ENCODE measurements around the gene POLR1H. TPM values are rescaled to one million over a fixed set of nuclear protein-coding genes. Genes with fewer than 3 reads are reported as not detected.

Gene POLR1H
- total RNA-seq, 1 experiment from 2014 or later, result 31.9 TPM

GRCh38 chr6:30061858-30062458 lies 893 bp downstream of the POLR1H start:
- H4K91ac ChIP-seq (ENCODE audit: insufficient read length, low read depth, low read length), result no peak overlapping the region
- no peak overlapping the region for H3K56ac ChIP-seq (ENCODE audit: insufficient read length, low read depth, low read length)
- H3K9me3 ChIP-seq (ENCODE audit: control insufficient read depth, low read depth, low read length), result no peaks in the 10 kb centered on the region
- no CpG with 5 or more reads among the region's 13 CpGs for WGBS (ENCODE audit: extremely low coverage, insufficient read length, low lambda C conversion rate)
- H3K27me3 ChIP-seq (ENCODE audit: insufficient read depth, low read length), result no peaks in the 10 kb centered on the region
- H2BK15ac ChIP-seq (ENCODE audit: low read depth, low read length), result no peak overlapping the region
- H3K23me2 ChIP-seq (ENCODE audit: insufficient read length, low read depth, low read length, poor library complexity, severe bottlenecking), result peaks cover 20% of the 10 kb centered on the region
- peak overlapping the region; percentile 76 for H3K9ac ChIP-seq (ENCODE audit: extremely low read depth, insufficient read length, low read length)
- no peak for DNase-seq
- H3K79me2 ChIP-seq (ENCODE audit: insufficient read depth, low read length), result no peaks in the 10 kb centered on the region
- peak overlapping the region; percentile 95 to 97 for H3K4me3 Mint-ChIP-seq
- no peak overlapping the region for H3K14ac ChIP-seq (ENCODE audit: insufficient read depth, low read length)
- no peaks in the 10 kb centered on the region for H3K79me1 ChIP-seq (ENCODE audit: insufficient read depth, low read depth, low read length, poor library complexity, severe bottlenecking)
- H2BK20ac ChIP-seq (ENCODE audit: low read depth, low read length, poor library complexity, severe bottlenecking), result no peak overlapping the region
- H3K36me3 Mint-ChIP-seq (ENCODE audit: insufficient read depth in 1 of 3, low read depth in 3 of 3), result peaks cover 1 to 10% (median 10%) of the 10 kb centered on the region in 3 experiments; a peak in 6 of 7 replicates
- H2BK5ac ChIP-seq (ENCODE audit: insufficient read length, low read length), result no peak overlapping the region
- H2BK12ac ChIP-seq (ENCODE audit: insufficient read length, low read depth, low read length), result no peak overlapping the region
- H3K9me3 Mint-ChIP-seq, result no peaks in the 10 kb centered on the region; a peak in 1 of 5 replicates
- no peak overlapping the region for H4K5ac ChIP-seq (ENCODE audit: insufficient read length, low read depth, low read length)
- no peak overlapping the region for H2BK120ac ChIP-seq (ENCODE audit: low read depth, low read length, poor library complexity, severe bottlenecking)
- peak overlapping the region; percentile 86 for H3K4me2 ChIP-seq (ENCODE audit: insufficient read depth, insufficient read length, low read length)
- H3K27ac Mint-ChIP-seq, result peak overlapping the region in 2 of 3 experiments; percentile 98; a peak in 3 of 7 replicates
- no peak overlapping the region for H3K27ac ChIP-seq (ENCODE audit: insufficient read length, low read depth, low read length)
- H3K4ac ChIP-seq (ENCODE audit: low read depth, low read length), result no peak overlapping the region
- TF ChIP-seq, protein P1, sequence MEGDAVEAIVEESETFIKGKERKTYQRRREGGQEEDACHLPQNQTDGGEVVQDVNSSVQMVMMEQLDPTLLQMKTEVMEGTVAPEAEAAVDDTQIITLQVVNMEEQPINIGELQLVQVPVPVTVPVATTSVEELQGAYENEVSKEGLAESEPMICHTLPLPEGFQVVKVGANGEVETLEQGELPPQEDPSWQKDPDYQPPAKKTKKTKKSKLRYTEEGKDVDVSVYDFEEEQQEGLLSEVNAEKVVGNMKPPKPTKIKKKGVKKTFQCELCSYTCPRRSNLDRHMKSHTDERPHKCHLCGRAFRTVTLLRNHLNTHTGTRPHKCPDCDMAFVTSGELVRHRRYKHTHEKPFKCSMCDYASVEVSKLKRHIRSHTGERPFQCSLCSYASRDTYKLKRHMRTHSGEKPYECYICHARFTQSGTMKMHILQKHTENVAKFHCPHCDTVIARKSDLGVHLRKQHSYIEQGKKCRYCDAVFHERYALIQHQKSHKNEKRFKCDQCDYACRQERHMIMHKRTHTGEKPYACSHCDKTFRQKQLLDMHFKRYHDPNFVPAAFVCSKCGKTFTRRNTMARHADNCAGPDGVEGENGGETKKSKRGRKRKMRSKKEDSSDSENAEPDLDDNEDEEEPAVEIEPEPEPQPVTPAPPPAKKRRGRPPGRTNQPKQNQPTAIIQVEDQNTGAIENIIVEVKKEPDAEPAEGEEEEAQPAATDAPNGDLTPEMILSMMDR (conservative IDR thresholded peaks at IDR 0.05), result no peak
- H3T11ph ChIP-seq (ENCODE audit: low read length), result no peak overlapping the region
- no peak overlapping the region for H4K8ac ChIP-seq (replicated peaks; ENCODE audit: insufficient read length, low read depth, low read length)
- no peak overlapping the region for H2AFZ ChIP-seq (ENCODE audit: low read length)
- 0 out of 2 replicates have a peak, but pooled peaks cover 4% of the 10 kb centered on the region for H3K4me1 ChIP-seq (ENCODE audit: insufficient read depth, low read length)
- H3K27me3 Mint-ChIP-seq (ENCODE audit: low read depth), result no peaks in the 10 kb centered on the region
- no peak overlapping the region for H3K23ac ChIP-seq (ENCODE audit: insufficient read length, low read depth, low read length)
- H3K18ac ChIP-seq (ENCODE audit: insufficient read length, low read depth, low read length), result no peak overlapping the region
- no peak overlapping the region for H2AK5ac ChIP-seq (ENCODE audit: insufficient read length, low read length)
- no peaks in the 10 kb centered on the region for H4K20me1 ChIP-seq (ENCODE audit: control insufficient read depth, insufficient read depth, insufficient read length)
- peaks cover 16 to 21% of the 10 kb centered on the region in 2 experiments for H3K4me1 Mint-ChIP-seq

All from H9 (cell line).